ENCODE results near the gene AKAIN1. TPM values are rescaled to one million over a fixed set of nuclear protein-coding genes. Genes with fewer than 3 reads are reported as not detected.

Gene AKAIN1
- total and polyA plus RNA-seq, 8 donors: not detected

DNA sequence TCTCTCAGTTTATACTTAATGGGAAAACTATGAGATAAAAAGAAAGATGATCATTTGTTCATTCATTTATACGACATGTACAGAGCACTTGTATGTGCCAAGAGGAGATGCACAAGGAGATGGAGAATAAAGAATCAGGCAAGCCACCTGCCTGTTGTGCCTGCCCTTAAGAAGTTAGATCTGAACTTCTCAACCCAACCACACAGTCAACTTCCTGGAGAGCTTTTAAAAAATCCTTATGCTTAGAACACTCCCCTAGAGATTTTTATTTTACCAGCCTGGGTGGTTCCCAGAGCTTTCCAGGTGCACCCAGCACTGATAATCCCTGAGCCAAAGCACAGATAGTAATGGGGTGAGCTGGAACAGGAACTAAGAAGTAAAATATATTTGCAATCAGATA lies 18.5 kb downstream of the AKAIN1 start:
- Histone ChIP-seq H3K4me1 (no peaks in the 10 kb centered on the region), H3K27ac (no peak overlapping the region)
- intact Hi-C loops (cut with DNase I): no loop called here

DNA sequence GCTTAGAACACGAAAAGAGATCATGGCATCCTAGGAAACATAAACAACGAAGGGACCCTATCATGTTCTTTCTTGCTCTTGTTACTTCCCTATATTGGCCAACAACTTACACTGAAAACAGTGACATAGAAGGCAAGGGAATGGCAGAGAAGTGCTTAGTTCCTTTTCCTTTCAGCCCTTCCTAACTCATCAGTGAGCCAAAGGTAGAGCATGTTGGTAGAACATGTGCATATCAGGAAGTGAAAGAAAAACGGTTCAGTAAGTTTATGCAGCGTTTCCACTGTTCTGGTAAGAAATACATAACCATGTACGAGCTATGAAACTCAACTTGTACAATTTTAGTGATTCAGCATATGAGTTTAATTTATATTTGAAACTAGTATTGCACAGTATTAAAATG lies 21.7 kb downstream of the AKAIN1 start:
- no peak for DNase-seq
- H3K9me3 ChIP-seq: no peaks in the 10 kb centered on the region
- H3K4me3 ChIP-seq: no peak overlapping the region
- intact Hi-C loops (cut with DNase I): no loop called here
- no peak for ATAC-seq
- H3K4me1 ChIP-seq: no peaks in the 10 kb centered on the region
- TF ChIP-seq, protein P1, sequence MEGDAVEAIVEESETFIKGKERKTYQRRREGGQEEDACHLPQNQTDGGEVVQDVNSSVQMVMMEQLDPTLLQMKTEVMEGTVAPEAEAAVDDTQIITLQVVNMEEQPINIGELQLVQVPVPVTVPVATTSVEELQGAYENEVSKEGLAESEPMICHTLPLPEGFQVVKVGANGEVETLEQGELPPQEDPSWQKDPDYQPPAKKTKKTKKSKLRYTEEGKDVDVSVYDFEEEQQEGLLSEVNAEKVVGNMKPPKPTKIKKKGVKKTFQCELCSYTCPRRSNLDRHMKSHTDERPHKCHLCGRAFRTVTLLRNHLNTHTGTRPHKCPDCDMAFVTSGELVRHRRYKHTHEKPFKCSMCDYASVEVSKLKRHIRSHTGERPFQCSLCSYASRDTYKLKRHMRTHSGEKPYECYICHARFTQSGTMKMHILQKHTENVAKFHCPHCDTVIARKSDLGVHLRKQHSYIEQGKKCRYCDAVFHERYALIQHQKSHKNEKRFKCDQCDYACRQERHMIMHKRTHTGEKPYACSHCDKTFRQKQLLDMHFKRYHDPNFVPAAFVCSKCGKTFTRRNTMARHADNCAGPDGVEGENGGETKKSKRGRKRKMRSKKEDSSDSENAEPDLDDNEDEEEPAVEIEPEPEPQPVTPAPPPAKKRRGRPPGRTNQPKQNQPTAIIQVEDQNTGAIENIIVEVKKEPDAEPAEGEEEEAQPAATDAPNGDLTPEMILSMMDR (IDR thresholded peaks at IDR 0.05): no peak
- H3K36me3 ChIP-seq: no peaks in the 10 kb centered on the region
- no peak overlapping the region for H3K27ac ChIP-seq
- no peaks in the 10 kb centered on the region for H3K27me3 ChIP-seq

More for the DNA sequence above, 18.5 kb downstream of the AKAIN1 start:
- H3K27me3 ChIP-seq: no peaks in the 10 kb centered on the region
- TF ChIP-seq, protein P1 (IDR thresholded peaks at IDR 0.05): no peak
- ATAC-seq (no peak), DNase-seq (no peak)
- no peaks in the 10 kb centered on the region for H3K9me3 ChIP-seq
- no peaks in the 10 kb centered on the region for H3K36me3 ChIP-seq
- no peak overlapping the region for H3K4me3 ChIP-seq

DNA sequence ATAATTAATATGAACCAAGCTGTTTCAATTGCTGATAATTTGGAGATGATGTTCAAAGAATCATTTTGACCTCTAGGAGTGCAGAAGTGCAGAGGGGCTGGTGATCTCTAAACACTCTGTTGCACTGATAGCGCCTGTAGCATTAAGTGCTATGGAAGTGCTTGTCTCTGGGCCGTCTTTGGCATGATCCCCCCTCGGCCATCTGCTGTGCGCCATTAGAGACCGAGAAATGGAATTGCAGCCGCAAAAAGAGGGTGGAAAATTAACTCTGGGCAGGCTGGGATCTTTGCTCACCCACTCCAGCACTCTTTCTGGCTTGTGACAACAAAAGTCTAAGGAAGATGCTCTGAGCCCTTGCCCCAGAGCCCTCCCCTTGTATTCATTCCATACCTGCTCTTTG lies 23.4 kb downstream of the AKAIN1 start:
- no peak overlapping the region for H3K4me3 ChIP-seq
- no peaks in the 10 kb centered on the region for H3K9me3 ChIP-seq
- H3K36me3 ChIP-seq: no peaks in the 10 kb centered on the region
- no peaks in the 10 kb centered on the region for H3K27me3 ChIP-seq
- no peak for ATAC-seq
- H3K27ac ChIP-seq: no peak overlapping the region
- no peak for DNase-seq
- TF ChIP-seq, protein P1 (IDR thresholded peaks at IDR 0.05): no peak
- intact Hi-C loops (cut with DNase I): no loop called here
- H3K4me1 ChIP-seq: no peaks in the 10 kb centered on the region

DNA sequence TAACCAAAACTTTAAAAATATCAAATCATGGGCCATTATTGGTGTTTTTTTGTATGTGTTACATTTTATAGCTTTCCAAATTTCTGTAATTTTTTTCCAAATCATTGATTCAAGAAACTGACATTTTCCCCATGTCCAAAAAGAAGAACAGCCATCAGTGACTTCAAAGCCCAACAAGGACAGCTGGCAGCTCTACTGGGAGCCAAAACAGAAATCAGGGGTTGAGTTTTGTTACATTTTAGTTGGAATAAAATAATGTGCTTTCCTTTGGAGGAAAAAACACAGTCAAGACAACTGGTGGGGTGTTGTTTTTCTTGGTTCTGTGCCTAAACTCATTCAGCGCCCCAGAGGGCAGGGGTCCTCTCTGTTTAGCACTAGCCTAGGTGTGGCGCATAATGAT lies 23.8 kb downstream of the AKAIN1 start:
- H3K27me3 ChIP-seq: no peaks in the 10 kb centered on the region
- DNase-seq (no peak), ATAC-seq (no peak)
- TF ChIP-seq, protein P1 (IDR thresholded peaks at IDR 0.05): no peak
- H3K9me3 ChIP-seq: no peaks in the 10 kb centered on the region
- H3K27ac ChIP-seq: no peak overlapping the region
- intact Hi-C loops (cut with DNase I): no loop called here
- H3K4me3 ChIP-seq: no peak overlapping the region
- no peaks in the 10 kb centered on the region for H3K36me3 ChIP-seq
- no peaks in the 10 kb centered on the region for H3K4me1 ChIP-seq

DNA sequence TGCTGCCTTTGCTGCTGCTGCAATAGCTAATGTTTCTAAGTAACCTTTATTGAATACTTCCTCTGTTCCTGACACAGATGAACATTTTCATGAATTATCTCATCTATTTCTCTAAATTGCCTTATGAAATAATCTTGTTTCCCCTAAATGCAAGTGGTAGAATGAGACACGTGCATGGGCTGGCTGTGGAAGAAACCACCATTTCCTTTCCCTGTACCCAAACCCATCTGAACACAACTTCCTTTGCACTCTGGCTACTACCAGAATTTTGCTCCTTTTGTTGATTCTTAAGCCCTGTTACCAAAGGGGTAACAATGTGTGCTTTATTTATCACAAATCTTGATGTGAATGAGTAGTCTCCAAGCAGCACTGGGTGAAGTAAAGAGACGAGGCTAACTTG lies 29.2 kb downstream of the AKAIN1 start:
- Histone ChIP-seq H3K9me3 (no peaks in the 10 kb centered on the region), H3K4me1 (no peaks in the 10 kb centered on the region), H3K27ac (no peak overlapping the region), H3K4me3 (no peak overlapping the region), H3K27me3 (no peaks in the 10 kb centered on the region), H3K36me3 (no peaks in the 10 kb centered on the region)
- TF ChIP-seq, protein P1 (IDR thresholded peaks at IDR 0.05): no peak
- DNase-seq (no peak), ATAC-seq (no peak)
- intact Hi-C loops (cut with DNase I): no loop called here
